Vagina (tissue), 2 donors: ENCODE measurements around the gene MRPS27. TPM values are rescaled to one million over a fixed set of nuclear protein-coding genes. Genes with fewer than 3 reads are reported as not detected.

Experiments
- DNase-seq, 2 donors: peaks; one replicate each; pipeline ENCODE4 v3.0.0-alpha.2; 2017; ENCODE audit errors: extremely low spot score in 2 of 2
- H3K27ac ChIP-seq: fragments of 200-600 bp; sonication (generic); one replicate; pipeline ENCODE4 v1.5.1; 2019
- H3K27me3 ChIP-seq: fragments of 200-600 bp; sonication (generic); one replicate; pipeline ENCODE4 v1.5.1; 2019
- H3K36me3 ChIP-seq, 2 donors: fragments of 200-600 bp; sonication (generic); one replicate each; pipeline ENCODE4 v1.5.1; 2017 to 2019
- H3K4me1 ChIP-seq: fragments of 200-600 bp; sonication (generic); one replicate; pipeline ENCODE4 v1.5.1; 2019
- H3K4me3 ChIP-seq, 2 donors: fragments of 200-600 bp; sonication (generic); 1 replicate in 1 of 2; 2 replicates in 1 of 2; pipeline ENCODE4 v1.5.1; 2016 to 2019
- H3K9me3 ChIP-seq: fragments of 200-600 bp; sonication (generic); one replicate; pipeline ENCODE4 v1.5.1; 2019
- CTCF ChIP-seq, 3 experiments: fragments of 450-650 bp in 2 of 3; fragments of 200-600 bp in 1 of 3; sonication (generic) in 1 of 3; IDR thresholded peaks; one replicate each; pipeline ENCODE4 v1.5.1; 2017 to 2019; ENCODE audit warnings: antibody characterized with exemption in 3 of 3, mild to moderate bottlenecking in 2 of 3, moderate library complexity in 2 of 3
- POLR2A ChIP-seq, 2 donors: fragments of 450-650 bp; IDR thresholded peaks; one replicate each; pipeline ENCODE4 v1.6.1; 2017; ENCODE audit warnings: antibody characterized with exemption in 2 of 2, mild to moderate bottlenecking in 2 of 2, moderate library complexity in 2 of 2
- POLR2AphosphoS5 ChIP-seq, 2 donors: sonication (generic); formaldehyde crosslinking; IDR thresholded peaks; one replicate each; pipeline ENCODE4 v1.9.0; 2017; ENCODE audit warnings: antibody characterized with exemption in 2 of 2, mild to moderate bottlenecking in 2 of 2, low read depth in 1 of 2; ENCODE audit not compliant: insufficient read depth in 1 of 2
- intact Hi-C: fragments of 100-400 bp; cut with DNase I; formaldehyde crosslinking; loops from one replicate; pipeline ENCODE4 v1.15.1; 2023
- microRNA-seq: library from miRNA; unstranded; fragments of <30 nt; microRNA quantifications from one replicate; pipeline ENCODE4, GENCODE V29; 2017; ENCODE audit warnings: borderline number of aligned reads, borderline replicate concordance
- small RNA-seq: library from RNA; depleted of rRNA; stranded (forward); fragments of <200 nt; gene quantifications from one replicate; pipeline ENCODE3, GENCODE V24; 2016
- total RNA-seq: library from RNA; depleted of rRNA; stranded (reverse); fragments of >200 nt; gene quantifications from one replicate; pipeline ENCODE4 v1.2.3, GENCODE V29; 2016

The MRPS27 gene
- total RNA-seq, 1 donor from 2014 or later: 44.9 TPM

- H3K27ac ChIP-seq: no peak overlapping the region
- H3K27me3 ChIP-seq: no peaks in the 10 kb centered on the region
- no peak for TF ChIP-seq CTCF (IDR thresholded peaks at IDR 0.05)
- no peak for TF ChIP-seq POLR2A (IDR thresholded peaks at IDR 0.05)
- no peak for TF ChIP-seq POLR2AphosphoS5 (IDR thresholded peaks at IDR 0.05; ENCODE audit: insufficient read depth in 1 of 2, low read depth in 1 of 2)
- intact Hi-C loops: no loop called here
- no peaks in the 10 kb centered on the region for H3K36me3 ChIP-seq
- no peaks in the 10 kb centered on the region for H3K9me3 ChIP-seq
- no peak for DNase-seq
- peaks cover 22% of the 10 kb centered on the region for H3K4me1 ChIP-seq
- H3K4me3 ChIP-seq: no peak overlapping the region
Observed at GRCh38 chr5:72170101-72170500, 149.9 kb downstream of the MRPS27 start.

Small RNA genes within 50 kb of the gene (microRNA-seq; reads per million reads assigned to microRNA genes)
- gene MIR4803: not detected

Small RNA genes within 50 kb of the gene (small RNA-seq; reads per million reads assigned to genes)
- not detected for gene MIR4803
- not detected for gene RN7SL153P

Other genes starting within 250 kb of the MRPS27 start
- gene MAP1B, start 212.8 kb downstream of the MRPS27 start, total RNA-seq: 386 TPM
- 6.9 TPM for gene PTCD2, start 133 bp upstream of the MRPS27 start, total RNA-seq
- 3.2 TPM for gene ZNF366, start 187.2 kb upstream of the MRPS27 start, total RNA-seq